ENCODE results near the gene DUSP28. TPM values are rescaled to one million over a fixed set of nuclear protein-coding genes. Genes with fewer than 3 reads are reported as not detected.

DUSP28 gene
- total and polyA plus RNA-seq, 2 of the 8 experiments (the other 6 are each of a cell fraction or from before 2014, with no cell fraction given) = 2.1 to 2.3 TPM

- no peak overlapping the region for H3K23ac ChIP-seq (ENCODE audit: insufficient read length)
- H3K79me1 ChIP-seq (ENCODE audit: low read depth, low read length) = no peaks in the 10 kb centered on the region
- no peak overlapping the region; a peak in 1 of 7 replicates for H3K9ac ChIP-seq (replicated peaks in 1 of 4; ENCODE audit: extremely low read depth in 1 of 4, low read depth in 3 of 4, low read length in 3 of 4)
- H3K27me3 ChIP-seq (replicated peaks in 1 of 4; ENCODE audit: control insufficient read depth in 3 of 4, extremely low read depth in 1 of 4, insufficient read depth in 3 of 4, low read length in 3 of 4) = peaks cover 18 to 34% (median 30%) of the 10 kb centered on the region in 4 experiments
- H4K5ac ChIP-seq (ENCODE audit: insufficient read length, low read depth, low read length) = no peak overlapping the region
- H3K9me3 ChIP-seq (ENCODE audit: insufficient read depth in 2 of 2, low read depth in 1 of 2, low read length in 1 of 2) = no peaks in the 10 kb centered on the region
- H3K4me2 ChIP-seq (ENCODE audit: insufficient read depth in 1 of 2, low read depth in 2 of 2, low read length in 2 of 2) = peak overlapping the region; percentile 81 to 88
- H3K4me3 ChIP-seq (ENCODE audit: extremely low read depth in 1 of 4, insufficient read depth in 2 of 4, low read depth in 3 of 4, low read length in 4 of 4) = peak overlapping the region; percentile 40 to 65 (median 52)
- H3K27ac ChIP-seq (ENCODE audit: low read depth, low read length) = no peak overlapping the region
- DNase-seq (ENCODE audit: low read depth in 1 of 2, low spot score in 2 of 2) (peak in 1 of 2 experiments; percentile 43), FAIRE-seq (no peak)
- peaks cover 0 to 29% (median 21%) of the 10 kb centered on the region in 4 experiments; a peak in 6 of 7 replicates for H3K4me1 ChIP-seq (replicated peaks in 1 of 4; ENCODE audit: control insufficient read depth in 3 of 4, insufficient read depth in 4 of 4, low read length in 3 of 4)
- no peak overlapping the region; the same call in 1 of the 2 replicates for H2BK5ac ChIP-seq (ENCODE audit: low read depth, low read length)
- no peaks in the 10 kb centered on the region for H3K79me2 ChIP-seq (ENCODE audit: control insufficient read depth in 1 of 2, insufficient read depth in 2 of 2, low read length in 2 of 2)
- H4K91ac ChIP-seq (replicated peaks; ENCODE audit: insufficient read length, low read length) = no peak overlapping the region
- H3K4ac ChIP-seq (replicated peaks; ENCODE audit: insufficient read length, low read depth, low read length) = no peak overlapping the region
- H2BK12ac ChIP-seq (ENCODE audit: low read depth, low read length) = peak overlapping the region; percentile 35; the same call in 1 of the 2 replicates
- no peak overlapping the region for H3K14ac ChIP-seq (ENCODE audit: insufficient read length)
- CTCF ChIA-PET (ENCODE audit: partially characterized antibody) = interaction anchor here (0.8 to 5.3 kb wide), 7 partner anchors 10 to 126 kb away, joined by 3 to 37 read pairs (median 5); partner anchors contain the start of genes ANKMY1 and CAPN10
- peaks cover 3 to 17% of the 10 kb centered on the region in 2 experiments for H4K20me1 ChIP-seq (replicated peaks in 1 of 2; ENCODE audit: control insufficient read depth in 1 of 2, insufficient read depth in 2 of 2, low read length in 2 of 2)
- TF ChIP-seq SUZ12 (IDR thresholded peaks at IDR 0.05; ENCODE audit: low read length) (peak; percentile 69; the same call in 1 of the 2 replicates), CTBP2 (IDR thresholded peaks at IDR 0.05; ENCODE audit: borderline replicate concordance, insufficient read depth, insufficient read length, low read length) (no peak), TAF1 (IDR thresholded peaks at IDR 0.05; ENCODE audit: low read depth, low read length) (no peak), RNF2 (IDR thresholded peaks at IDR 0.05; ENCODE audit: borderline replicate concordance, low read depth, low read length, missing control alignments, poor library complexity, severe bottlenecking) (peak; percentile 46), EZH2 (IDR thresholded peaks at IDR 0.05; ENCODE audit: low read depth, low read length, severe bottlenecking) (peak; percentile 43)
- 66% methylated on average over 26 of the region's 26 CpGs; no CpG with 5 or more reads in 1 of the 2 experiments for WGBS, 2 experiments (ENCODE audit: extremely low coverage in 1 of 2, insufficient coverage in 1 of 2, insufficient read length in 1 of 2, insufficient replicate concordance in 2 of 2, low coverage in 1 of 2, low lambda C conversion rate in 2 of 2, missing lambda C conversion rate in 1 of 2)
- peak overlapping the region; percentile 75 for H4K8ac ChIP-seq (ENCODE audit: extremely low read depth, insufficient read depth, low read length)
- no peaks in the 10 kb centered on the region for H3K36me3 ChIP-seq (ENCODE audit: control insufficient read depth in 2 of 4, insufficient read depth in 4 of 4, low read length in 3 of 4)
- no peak overlapping the region for H3K56ac ChIP-seq (replicated peaks; ENCODE audit: insufficient read length, low read depth, low read length)
- H3K23me2 ChIP-seq (ENCODE audit: low read depth, low read length) = peaks cover 10% of the 10 kb centered on the region; the same call in 1 of the 2 replicates
- no peak overlapping the region; the same call in 1 of the 2 replicates for H2BK15ac ChIP-seq (ENCODE audit: low read length)
- H2AK5ac ChIP-seq (ENCODE audit: low read depth, low read length) = peak overlapping the region; percentile 82; the same call in 1 of the 2 replicates
- H3K18ac ChIP-seq (ENCODE audit: extremely low read depth, low read length) = 0 out of 2 replicates have a peak overlapping the region, but pooled peaks have one; percentile 0
- H2BK120ac ChIP-seq (replicated peaks; ENCODE audit: low read depth, low read length) = no peak overlapping the region
- POLR2A ChIA-PET (ENCODE audit: partially characterized antibody) = interaction anchor here (3.0 kb wide), 1 partner anchor 19 kb away, joined by 21 read pairs; the partner anchor contains the start of gene CAPN10
- H2AFZ ChIP-seq (ENCODE audit: low read length) = no peak overlapping the region
- H2BK20ac ChIP-seq (ENCODE audit: low read length) = no peak overlapping the region
Observed at GRCh38 chr2:240567137-240567871, 7.1 kb downstream of the DUSP28 start.

Data from H1 (cell line).